Erythroblast (primary cell): ENCODE measurements around the gene CAMKK1.

Source experiments
- GATA1 ChIP-seq: IDR thresholded peaks from 2 replicates; pipeline ENCODE4 v1.6.1; 2011; ENCODE audit warnings: low read depth, mild to moderate bottlenecking, control low read depth, low read length, moderate library complexity
- POLR2A ChIP-seq: IDR thresholded peaks from 2 replicates; pipeline ENCODE4 v1.6.1; 2011; ENCODE audit warnings: mild to moderate bottlenecking, low read length

DNA sequence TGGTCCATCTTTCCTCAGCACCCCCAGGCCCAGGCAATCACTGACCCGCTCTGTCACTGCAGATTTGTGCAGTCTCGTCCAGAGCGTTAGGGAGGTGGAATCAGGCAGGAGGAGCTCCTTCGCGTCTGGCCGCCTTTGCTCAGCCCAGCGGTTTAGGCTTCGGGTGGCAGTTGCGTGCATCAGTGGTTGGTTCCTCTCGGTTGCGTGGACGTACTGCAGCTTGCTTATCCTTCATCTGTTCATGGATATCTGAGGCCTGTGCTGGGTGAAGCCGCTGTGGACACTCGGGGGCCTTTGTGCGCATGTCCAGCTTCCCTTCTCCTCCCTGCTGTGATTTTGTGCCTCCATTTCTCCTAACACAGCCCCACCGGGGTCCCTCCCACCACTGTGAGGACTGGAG lies 28.2 kb upstream of the CAMKK1 start:
- TF ChIP-seq POLR2A (no peak), GATA1 (no peak)
